PC-3 (cell line): ENCODE measurements around the gene PCCA. TPM values are rescaled to one million over a fixed set of nuclear protein-coding genes. Genes with fewer than 3 reads are reported as not detected.

Experiments used
- ATAC-seq: fragments of 200-7000 bp; cut with Tn5 transposase; 2 replicates; pipeline ENCODE4 v1.9.1; 2020; ENCODE audit warnings: mild to moderate bottlenecking, moderate library complexity
- BruUV-seq: library from RNA; stranded (reverse); fragments of 400-500 nt; replicated peaks from 2 replicates; lab custom pipeline; 2021; lab: Mats Ljungman, UMichigan
- CTCF ChIA-PET: fragments of 300-600 bp; sonication (Branson Sonifier 250); formaldehyde crosslinking; loops from one replicate; lab custom pipeline; 2022; ENCODE audit warnings: antibody characterized with exemption; lab: Charles Lee
- POLR2A ChIA-PET: fragments of 300-600 bp; sonication (Branson Sonifier 250); formaldehyde crosslinking; loops from one replicate; lab custom pipeline; 2022; ENCODE audit warnings: antibody characterized with exemption; ENCODE audit not compliant: unreplicated experiment; lab: Charles Lee
- DNase-seq: peaks from one replicate; pipeline ENCODE4 v3.0.0-alpha.2; 2015
- H2AFZ ChIP-seq: fragments of 300-600 bp; sonication (generic); 2 replicates; pipeline ENCODE4 v1.6.0; 2016; ENCODE audit warnings: antibody characterized with exemption, low read length
- H3F3A ChIP-seq: fragments of 300-600 bp; sonication (generic); one replicate; pipeline ENCODE4 v1.6.0; 2017; ENCODE audit warnings: antibody characterized with exemption, low read length, control low read depth, mild to moderate bottlenecking; ENCODE audit not compliant: unreplicated experiment
- H3K27ac ChIP-seq: fragments of 300-600 bp; sonication (generic); 2 replicates; pipeline ENCODE4 v1.5.1; 2016; ENCODE audit warnings: mild to moderate bottlenecking, low read length
- H3K27me3 ChIP-seq: fragments of 300-600 bp; sonication (generic); 2 replicates; pipeline ENCODE4 v1.6.1; 2016; ENCODE audit warnings: low read length, mixed read lengths
- H3K36me3 ChIP-seq: fragments of 300-600 bp; sonication (generic); 2 replicates; pipeline ENCODE4 v1.6.1; 2016; ENCODE audit warnings: low read depth, mixed run types, low read length, mixed read lengths
- H3K4me1 ChIP-seq: fragments of 300-600 bp; sonication (generic); 2 replicates; pipeline ENCODE4 v1.5.1; 2016; ENCODE audit warnings: low read length; ENCODE audit not compliant: insufficient read depth
- H3K4me2 ChIP-seq: fragments of 300-600 bp; sonication (generic); 2 replicates; pipeline ENCODE4 v1.6.0; 2016; ENCODE audit warnings: low read length
- H3K4me3 ChIP-seq: fragments of 300-600 bp; sonication (generic); 2 replicates; pipeline ENCODE4 v1.5.1; 2016; ENCODE audit warnings: mild to moderate bottlenecking, low read length, mixed read lengths
- H3K79me2 ChIP-seq: fragments of 300-600 bp; sonication (generic); 2 replicates; pipeline ENCODE4 v1.6.1; 2017; ENCODE audit warnings: low read length, mixed read lengths
- H3K9ac ChIP-seq: fragments of 300-600 bp; sonication (generic); 2 replicates; pipeline ENCODE4 v1.6.0; 2016; ENCODE audit warnings: mild to moderate bottlenecking, low read length
- H3K9me2 ChIP-seq: fragments of 300-600 bp; sonication (generic); replicated peaks from 2 replicates; pipeline ENCODE4 v1.6.1; 2016; ENCODE audit warnings: mixed run types, low read length, mixed read lengths
- H3K9me3 ChIP-seq: fragments of 300-600 bp; sonication (generic); 2 replicates; pipeline ENCODE4 v1.6.1; 2016; ENCODE audit warnings: low read length, mixed read lengths
- H4K20me1 ChIP-seq: fragments of 300-600 bp; sonication (generic); 2 replicates; pipeline ENCODE4 v1.6.1; 2016; ENCODE audit warnings: low read length, mixed read lengths
- CTCF ChIP-seq: fragments of 300-600 bp; sonication (generic); conservative IDR thresholded peaks from 2 replicates; pipeline ENCODE4 v1.5.1; 2017; ENCODE audit warnings: antibody characterized with exemption, low read depth, mild to moderate bottlenecking, low read length
- EZH2 ChIP-seq: fragments of 300-600 bp; sonication (generic); IDR thresholded peaks from one replicate; pipeline ENCODE4 v1.6.1; 2017; ENCODE audit warnings: antibody characterized with exemption, mild to moderate bottlenecking, low read length; ENCODE audit not compliant: unreplicated experiment
- EZH2phosphoT487 ChIP-seq: fragments of 300-600 bp; sonication (generic); IDR thresholded peaks from 2 replicates; pipeline ENCODE4 v1.6.1; 2018; ENCODE audit warnings: mild to moderate bottlenecking, antibody characterized with exemption, low read length, borderline replicate concordance
- intact Hi-C: fragments of 100-400 bp; cut with micrococcal nuclease; formaldehyde crosslinking; loops from 2 replicates; pipeline ENCODE4 v1.9.0; 2023
- total RNA-seq: library from RNA; depleted of rRNA; stranded (reverse); fragments of >200 nt; gene quantifications from 2 replicates; pipeline ENCODE4 v1.2.3, GENCODE V29; 2014

Gene PCCA
- total RNA-seq, 1 experiment from 2014 or later = 10.5 TPM

- POLR2A ChIA-PET = no interaction called here
- CTCF ChIA-PET = no interaction called here
- no peak overlapping the region for H3K27ac ChIP-seq
- H3K4me2 ChIP-seq = no peak overlapping the region
- H3K36me3 ChIP-seq = no peaks in the 10 kb centered on the region
- no peaks in the 10 kb centered on the region for H3K9me2 ChIP-seq
- BruUV-seq = no TSS peak
- H3K27me3 ChIP-seq = no peaks in the 10 kb centered on the region
- no peaks in the 10 kb centered on the region for H3F3A ChIP-seq
- H3K9me3 ChIP-seq = no peaks in the 10 kb centered on the region
- ATAC-seq (no peak), DNase-seq (no peak)
- TF ChIP-seq EZH2phosphoT487 = no peak
- TF ChIP-seq EZH2 = no peak
- no peak for TF ChIP-seq CTCF
- H3K4me3 ChIP-seq = no peak overlapping the region
- H4K20me1 ChIP-seq = no peaks in the 10 kb centered on the region
- H3K79me2 ChIP-seq = no peaks in the 10 kb centered on the region
- no peaks in the 10 kb centered on the region for H3K4me1 ChIP-seq
- intact Hi-C loops = no loop called here
- no peak overlapping the region for H2AFZ ChIP-seq
- H3K9ac ChIP-seq = no peak overlapping the region
These were observed 86.3 kb downstream of the PCCA start for GRCh38 chr13:100175078-100175802.

GRCh38 chr13:100175803-100176182 is 86.9 kb downstream of the PCCA start:
- Histone ChIP-seq H3K4me3 (no peak overlapping the region), H3K4me2 (no peak overlapping the region), H3K27ac (no peak overlapping the region), H3K9me2 (no peaks in the 10 kb centered on the region), H2AFZ (no peak overlapping the region), H3K36me3 (no peaks in the 10 kb centered on the region), H4K20me1 (no peaks in the 10 kb centered on the region), H3K27me3 (no peaks in the 10 kb centered on the region), H3K79me2 (no peaks in the 10 kb centered on the region), H3K4me1 (no peaks in the 10 kb centered on the region), H3F3A (no peaks in the 10 kb centered on the region), H3K9me3 (no peaks in the 10 kb centered on the region), H3K9ac (no peak overlapping the region)
- ChIA-PET POLR2A (no interaction called here), CTCF (no interaction called here)
- no peak for DNase-seq
- intact Hi-C loops = no loop called here
- no peak for TF ChIP-seq EZH2
- TF ChIP-seq CTCF = no peak
- TF ChIP-seq EZH2phosphoT487 = no peak
- no peak for ATAC-seq
- no TSS peak for BruUV-seq

- no peaks in the 10 kb centered on the region for H3K27me3 ChIP-seq
- ChIA-PET POLR2A (no interaction called here), CTCF (no interaction called here)
- no peak overlapping the region for H3K27ac ChIP-seq
- no TSS peak for BruUV-seq
- no peaks in the 10 kb centered on the region for H3K9me3 ChIP-seq
- no peaks in the 10 kb centered on the region for H3F3A ChIP-seq
- H3K9ac ChIP-seq = no peak overlapping the region
- no peak overlapping the region for H3K4me2 ChIP-seq
- no peaks in the 10 kb centered on the region for H3K4me1 ChIP-seq
- TF ChIP-seq EZH2 (no peak), CTCF (no peak), EZH2phosphoT487 (no peak)
- H3K9me2 ChIP-seq = no peaks in the 10 kb centered on the region
- H2AFZ ChIP-seq = no peak overlapping the region
- no peaks in the 10 kb centered on the region for H4K20me1 ChIP-seq
- no peak overlapping the region for H3K4me3 ChIP-seq
- no peaks in the 10 kb centered on the region for H3K36me3 ChIP-seq
- intact Hi-C loops = no loop called here
- no peak for ATAC-seq
- H3K79me2 ChIP-seq = no peaks in the 10 kb centered on the region
- DNase-seq = no peak
These were observed 88.0 kb downstream of the PCCA start for GRCh38 chr13:100176801-100177400.
